OCI-LY1 (cell line): ENCODE measurements around the gene DENND4A.
"Not testable (repeated sequence)": the region's sequence is repeated elsewhere in the genome, so short reads cannot be mapped to it uniquely, and the experiment has no call there.

ENCODE experiments used
- H2AFZ ChIP-seq: fragments of 200-600 bp; sonication (generic), shearing (Covaris generic); 2 replicates; pipeline ENCODE4 v1.6.0; 2014; ENCODE audit warnings: antibody characterized with exemption, mild to moderate bottlenecking, low read length
- H3F3A ChIP-seq: fragments of 200-600 bp; sonication (generic), shearing (Covaris generic); 2 replicates; pipeline ENCODE4 v1.6.0; 2014; ENCODE audit warnings: mild to moderate bottlenecking, antibody characterized with exemption, low read length, moderate library complexity; ENCODE audit not compliant: insufficient read depth
- H3K27ac ChIP-seq: fragments of 200-600 bp; sonication (generic); 2 replicates; pipeline ENCODE4 v1.5.1; 2014; ENCODE audit warnings: low read length, mixed run types, mild to moderate bottlenecking, low read depth; ENCODE audit not compliant: poor library complexity, severe bottlenecking
- H3K27me3 ChIP-seq: fragments of 200-600 bp; sonication (generic); 2 replicates; pipeline ENCODE4 v1.6.0; 2014; ENCODE audit warnings: antibody characterized with exemption, mild to moderate bottlenecking, low read length, moderate library complexity; ENCODE audit not compliant: insufficient read depth
- H3K36me3 ChIP-seq: fragments of 200-600 bp; sonication (generic); 2 replicates; pipeline ENCODE4 v1.6.1; 2014; ENCODE audit warnings: mild to moderate bottlenecking, antibody characterized with exemption, low read length, moderate library complexity, mixed read lengths; ENCODE audit not compliant: insufficient read depth
- H3K4me1 ChIP-seq: fragments of 200-600 bp; sonication (generic); 2 replicates; pipeline ENCODE4 v1.5.1; 2014; ENCODE audit warnings: mild to moderate bottlenecking, low read length, moderate library complexity; ENCODE audit not compliant: insufficient read depth, severe bottlenecking
- H3K4me2 ChIP-seq: fragments of 200-600 bp; sonication (generic), shearing (Covaris generic); 2 replicates; pipeline ENCODE4 v1.6.1; 2014; ENCODE audit warnings: low read length
- H3K4me3 ChIP-seq: fragments of 200-600 bp; sonication (generic); 2 replicates; pipeline ENCODE4 v1.5.1; 2014; ENCODE audit warnings: low read length, low read depth, mild to moderate bottlenecking, mixed read lengths; ENCODE audit not compliant: poor library complexity, severe bottlenecking
- H3K79me2 ChIP-seq: fragments of 200-600 bp; shearing (Covaris generic); 2 replicates; pipeline ENCODE4 v1.6.1; 2016; ENCODE audit warnings: mixed run types, low read length, mixed read lengths; ENCODE audit not compliant: insufficient read depth
- H3K9ac ChIP-seq: fragments of 200-600 bp; sonication (generic), shearing (Covaris generic); 2 replicates; pipeline ENCODE4 v1.6.1; 2014; ENCODE audit warnings: mild to moderate bottlenecking, low read length, mixed read lengths
- H3K9me2 ChIP-seq: fragments of 200-600 bp; sonication (generic), shearing (Covaris generic); 2 replicates; pipeline ENCODE4 v1.6.1; 2014; ENCODE audit warnings: low read depth, mild to moderate bottlenecking, low read length, mixed read lengths
- H3K9me3 ChIP-seq: fragments of 200-600 bp; shearing (Covaris generic); 2 replicates; pipeline ENCODE4 v1.6.1; 2014; ENCODE audit warnings: low read length, mixed read lengths
- H4K20me1 ChIP-seq: fragments of 200-600 bp; sonication (generic), shearing (Covaris generic); 2 replicates; pipeline ENCODE4 v1.6.0; 2016; ENCODE audit warnings: mild to moderate bottlenecking, low read length; ENCODE audit not compliant: insufficient read depth
- EZH2 ChIP-seq: fragments of 200-600 bp; sonication (generic), shearing (Covaris generic); IDR thresholded peaks from 2 replicates; pipeline ENCODE4 v1.8.0; 2017; ENCODE audit warnings: borderline replicate concordance, mixed run types, mild to moderate bottlenecking, antibody characterized with exemption, low read length, moderate library complexity, mixed read lengths
- TF ChIP-seq, protein P1 (sequence below): fragments of 200-600 bp; sonication (generic), shearing (Covaris generic); IDR thresholded peaks from 2 replicates; pipeline ENCODE4 v1.5.1; 2017; ENCODE audit warnings: mild to moderate bottlenecking, antibody characterized with exemption, low read length, moderate library complexity, mixed read lengths

The DENND4A gene

GRCh38 chr15:65743637-65744252 lies 48.3 kb downstream of the DENND4A start:
- H3K79me2 ChIP-seq, result no peaks in the 10 kb centered on the region
- no peaks in the 10 kb centered on the region for H3K27me3 ChIP-seq
- no peaks in the 10 kb centered on the region for H3K9me2 ChIP-seq
- H3K9ac ChIP-seq, result no peak overlapping the region
- H2AFZ ChIP-seq, result no peak overlapping the region
- TF ChIP-seq, protein P1, sequence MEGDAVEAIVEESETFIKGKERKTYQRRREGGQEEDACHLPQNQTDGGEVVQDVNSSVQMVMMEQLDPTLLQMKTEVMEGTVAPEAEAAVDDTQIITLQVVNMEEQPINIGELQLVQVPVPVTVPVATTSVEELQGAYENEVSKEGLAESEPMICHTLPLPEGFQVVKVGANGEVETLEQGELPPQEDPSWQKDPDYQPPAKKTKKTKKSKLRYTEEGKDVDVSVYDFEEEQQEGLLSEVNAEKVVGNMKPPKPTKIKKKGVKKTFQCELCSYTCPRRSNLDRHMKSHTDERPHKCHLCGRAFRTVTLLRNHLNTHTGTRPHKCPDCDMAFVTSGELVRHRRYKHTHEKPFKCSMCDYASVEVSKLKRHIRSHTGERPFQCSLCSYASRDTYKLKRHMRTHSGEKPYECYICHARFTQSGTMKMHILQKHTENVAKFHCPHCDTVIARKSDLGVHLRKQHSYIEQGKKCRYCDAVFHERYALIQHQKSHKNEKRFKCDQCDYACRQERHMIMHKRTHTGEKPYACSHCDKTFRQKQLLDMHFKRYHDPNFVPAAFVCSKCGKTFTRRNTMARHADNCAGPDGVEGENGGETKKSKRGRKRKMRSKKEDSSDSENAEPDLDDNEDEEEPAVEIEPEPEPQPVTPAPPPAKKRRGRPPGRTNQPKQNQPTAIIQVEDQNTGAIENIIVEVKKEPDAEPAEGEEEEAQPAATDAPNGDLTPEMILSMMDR, result no peak
- TF ChIP-seq EZH2, result no peak
- H3K9me3 ChIP-seq, result no peaks in the 10 kb centered on the region
- no peaks in the 10 kb centered on the region for H3K4me1 ChIP-seq
- peaks cover 21% of the 10 kb centered on the region; the same call in 1 of the 2 replicates for H3K36me3 ChIP-seq
- H3K4me3 ChIP-seq, result no peak overlapping the region
- no peak overlapping the region for H3K4me2 ChIP-seq
- H3K27ac ChIP-seq, result no peak overlapping the region
- no peaks in the 10 kb centered on the region for H4K20me1 ChIP-seq
- no peaks in the 10 kb centered on the region for H3F3A ChIP-seq

DNA sequence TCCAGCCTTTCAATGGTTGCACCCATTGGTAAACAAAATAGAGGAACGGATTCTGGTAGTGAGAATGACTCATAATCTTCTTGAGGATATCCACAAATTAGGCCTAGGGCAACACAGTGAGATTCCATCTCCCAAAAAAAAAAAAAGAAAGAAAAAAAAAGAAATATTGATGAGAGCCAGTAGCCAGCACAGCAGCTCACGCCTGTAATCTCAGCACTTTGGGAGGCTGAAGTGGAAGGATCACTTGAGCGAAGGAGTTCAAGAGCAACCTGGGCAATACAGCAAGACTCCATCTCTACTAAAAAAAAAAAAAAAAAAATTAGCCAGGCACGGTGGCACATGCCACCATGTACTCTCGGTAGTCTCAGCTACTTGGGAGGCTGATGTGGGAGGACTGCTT lies 51.9 kb downstream of the DENND4A start:
- Histone ChIP-seq H3K79me2 (no peaks in the 10 kb centered on the region), H3K27ac (no peak overlapping the region), H4K20me1 (no peaks in the 10 kb centered on the region), H3K9ac (no peak overlapping the region), H3K9me3 (no peaks in the 10 kb centered on the region), H3K4me1 (no peaks in the 10 kb centered on the region), H3K27me3 (no peaks in the 10 kb centered on the region), H3F3A (no peaks in the 10 kb centered on the region), H3K9me2 (no peaks in the 10 kb centered on the region), H3K4me2 (no peak overlapping the region), H2AFZ (no peak overlapping the region), H3K4me3 (no peak overlapping the region), H3K36me3 (peaks cover 52% of the 10 kb centered on the region)
- TF ChIP-seq EZH2, result no peak
- TF ChIP-seq, protein P1, result no peak

DNA sequence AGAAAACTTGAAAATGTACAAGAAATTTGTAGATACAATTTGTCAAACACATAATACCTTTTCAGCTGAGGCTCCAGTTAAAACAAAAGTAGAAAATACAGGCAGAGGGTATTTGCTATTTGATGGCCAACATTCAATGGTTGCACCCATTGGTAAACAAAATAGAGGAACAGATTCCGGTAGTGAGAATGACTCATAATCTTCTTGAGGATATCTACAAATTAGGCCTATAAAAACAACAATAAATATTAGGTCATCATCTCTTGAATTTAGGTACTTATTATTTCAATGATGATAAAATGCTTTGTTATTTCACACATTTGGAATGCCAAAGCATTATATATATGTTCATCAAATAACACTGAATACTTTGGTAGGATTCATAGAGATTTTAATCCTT lies 53.4 kb downstream of the DENND4A start:
- no peak for TF ChIP-seq EZH2
- TF ChIP-seq, protein P1, result no peak

DNA sequence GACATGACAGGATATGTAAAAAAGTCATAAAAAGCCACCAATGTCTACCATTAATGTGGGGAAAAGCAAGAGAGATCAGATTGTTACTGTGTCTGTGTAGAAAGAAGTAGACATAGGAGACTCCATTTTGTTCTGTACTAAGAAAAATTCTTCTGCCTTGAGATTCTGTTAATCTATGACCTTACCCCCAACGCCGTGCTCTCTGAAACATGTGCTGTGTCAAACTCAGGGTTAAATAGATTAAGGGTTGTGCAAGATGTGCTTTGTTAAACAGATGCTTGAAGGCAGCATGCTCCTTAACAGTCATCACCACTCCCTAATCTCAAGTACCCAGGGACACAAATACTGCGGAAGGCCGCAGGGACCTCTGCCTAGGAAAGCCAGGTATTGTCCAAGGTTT lies 58.5 kb downstream of the DENND4A start:
- not testable (repeated sequence) for H3K27me3 ChIP-seq, H3K9me3 ChIP-seq

More for the DNA sequence above, 53.4 kb downstream of the DENND4A start:
- Histone ChIP-seq H3K9me3 (no peaks in the 10 kb centered on the region), H4K20me1 (no peaks in the 10 kb centered on the region), H3K4me1 (no peaks in the 10 kb centered on the region), H3K27me3 (no peaks in the 10 kb centered on the region), H3K36me3 (peaks cover 54% of the 10 kb centered on the region), H3K9ac (no peak overlapping the region), H2AFZ (no peak overlapping the region), H3K27ac (no peak overlapping the region), H3K4me3 (no peak overlapping the region), H3K4me2 (no peak overlapping the region), H3K9me2 (no peaks in the 10 kb centered on the region), H3K79me2 (no peaks in the 10 kb centered on the region), H3F3A (no peaks in the 10 kb centered on the region)

More for the DNA sequence above, 58.5 kb downstream of the DENND4A start:
- not testable (repeated sequence) for H3K4me1 ChIP-seq, H3K4me3 ChIP-seq, H3K9ac ChIP-seq, H4K20me1 ChIP-seq, H3K9me2 ChIP-seq, H3K4me2 ChIP-seq, H2AFZ ChIP-seq, H3F3A ChIP-seq, H3K27ac ChIP-seq, H3K79me2 ChIP-seq
- H3K36me3 ChIP-seq, result peaks cover 63% of the 10 kb centered on the region
